GM10266 (cell line): ENCODE data around the gene RFX3.

Experiments
- DNase-seq: peaks from one replicate; pipeline ENCODE4 v3.0.0; 2012; ENCODE audit errors: extremely low spot score
- CTCF ChIP-seq: IDR thresholded peaks from 2 replicates; pipeline ENCODE4 v1.5.1; 2012; ENCODE audit warnings: mild to moderate bottlenecking, low read depth; ENCODE audit not compliant: control insufficient read depth, insufficient read depth; ENCODE audit errors: missing control alignments

RFX3 gene

GRCh38 chr9:3467593-3468219 is 58.1 kb downstream of the RFX3 start:
- DNase-seq = peak; percentile 36
- peak; percentile 97 for TF ChIP-seq CTCF

DNA sequence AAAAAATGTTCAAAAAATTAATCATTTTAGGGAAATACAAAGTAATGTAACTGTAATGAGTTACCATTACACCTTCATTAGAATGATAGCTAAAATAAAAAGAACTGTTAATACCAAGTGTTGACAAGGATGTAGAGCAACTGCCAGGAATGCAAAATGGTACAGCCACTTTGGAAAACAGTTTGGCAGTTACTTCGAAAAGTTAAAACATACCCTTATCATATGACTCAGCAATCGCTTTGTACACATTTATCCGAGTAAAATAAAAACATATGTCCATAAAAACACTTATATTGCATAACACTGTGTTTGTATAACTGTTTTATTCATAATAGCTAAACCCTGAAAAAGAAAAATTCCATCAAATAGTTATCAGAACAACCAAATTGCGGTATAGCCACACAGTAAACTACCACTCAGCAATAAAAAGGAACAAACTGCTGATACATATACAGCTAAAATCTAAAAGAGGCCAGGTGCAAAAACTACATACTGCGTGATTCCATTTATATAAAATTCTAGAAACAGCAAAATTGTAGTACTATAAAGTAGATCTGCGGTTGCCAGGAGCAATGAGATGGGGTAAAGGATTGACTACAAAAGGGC is 61.7 kb downstream of the RFX3 start:
- DNase-seq = no peak
- TF ChIP-seq CTCF = no peak

- DNase-seq = no peak
- TF ChIP-seq CTCF = no peak
Measured at GRCh38 chr9:3458806-3459475, 66.9 kb downstream of the RFX3 start.

GRCh38 chr9:3457175-3457574 is 68.6 kb downstream of the RFX3 start:
- no peak for TF ChIP-seq CTCF
- DNase-seq = no peak

- TF ChIP-seq CTCF = no peak
- DNase-seq = no peak
Measured at GRCh38 chr9:3455717-3456116, 70.1 kb downstream of the RFX3 start.

DNA sequence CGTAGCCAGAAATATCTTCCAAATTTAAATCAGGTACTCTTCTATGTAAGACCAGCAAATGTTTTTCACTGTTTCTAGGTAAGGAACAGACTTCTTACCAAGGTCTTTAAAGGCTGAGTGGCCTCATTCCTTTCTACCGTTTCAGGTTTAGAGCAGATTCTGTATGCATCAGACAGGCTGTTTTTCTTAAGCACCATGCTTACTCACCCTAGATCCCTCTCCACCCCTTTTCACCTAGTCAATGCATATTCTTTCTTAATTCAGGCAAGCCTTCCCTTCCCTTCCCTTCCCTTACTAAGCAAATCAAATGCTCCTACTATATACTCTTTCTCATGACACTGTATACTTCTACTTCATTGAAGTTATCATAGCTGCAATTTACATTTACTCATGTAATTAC is 70.7 kb downstream of the RFX3 start:
- no peak for DNase-seq
- TF ChIP-seq CTCF = no peak

- DNase-seq = no peak
- no peak for TF ChIP-seq CTCF
Measured at GRCh38 chr9:3451956-3452355, 73.8 kb downstream of the RFX3 start.
